HCT116 (cell line): ENCODE measurements around the gene NCKAP5. TPM values are rescaled to one million over a fixed set of nuclear protein-coding genes. Genes with fewer than 3 reads are reported as not detected.

Source experiments
- ATAC-seq: fragments of 200-7000 bp; cut with Tn5 transposase; 2 replicates; pipeline ENCODE4 v1.9.1; 2020; ENCODE audit warnings: mild to moderate bottlenecking, moderate library complexity
- BruUV-seq: library from RNA; stranded (reverse); fragments of 400-500 nt; replicated peaks from 2 replicates; lab custom pipeline; 2021; lab: Mats Ljungman, UMichigan
- CTCF ChIA-PET: fragments of 300-600 bp; sonication (Branson Sonifier 250); formaldehyde crosslinking; loops from one replicate; lab custom pipeline; 2021; ENCODE audit warnings: antibody characterized with exemption; lab: Charles Lee
- POLR2A ChIA-PET: fragments of 300-600, 350-600 bp; sonication (Branson Sonifier 250); formaldehyde crosslinking; loops from one replicate; lab custom pipeline; 2021; ENCODE audit warnings: antibody characterized with exemption; lab: Charles Lee
- RAD21 ChIA-PET, 2 experiments: fragments of 300-600 bp; sonication (Branson Sonifier 250); formaldehyde crosslinking; loops; one replicate each; lab custom pipeline; 2023; ENCODE audit warnings: low total read pairs in 2 of 2; ENCODE audit not compliant: uncharacterized antibody in 2 of 2, unreplicated experiment in 2 of 2, low non-redundant PET in 1 of 2; lab: Charles Lee
- DNase-seq: peaks from one replicate; pipeline ENCODE4 v3.0.0-alpha.2; 2010; ENCODE audit warnings: low read depth, low spot score
- H2AFZ ChIP-seq: fragments of 200-600 bp; shearing (Covaris generic), sonication (generic); 2 replicates; pipeline ENCODE4 v1.6.1; 2017; ENCODE audit warnings: low read depth, mixed run types, mixed read lengths, antibody characterized with exemption, low read length; ENCODE audit not compliant: poor library complexity, severe bottlenecking
- H3K27ac ChIP-seq: 2 replicates; pipeline ENCODE4 v1.5.1; 2012; ENCODE audit warnings: low read depth, low read length
- H3K27me3 ChIP-seq: fragments of 200-600 bp; sonication (generic); 2 replicates; pipeline ENCODE4 v1.6.1; 2016; ENCODE audit warnings: mixed run types, low read length, mixed read lengths; ENCODE audit not compliant: insufficient read depth
- H3K36me3 ChIP-seq, 2 experiments: fragments of 200-500 bp in 1 of 2; fragments of 200-600 bp in 1 of 2; sonication (Bioruptor generic) in 1 of 2; sonication (generic) in 1 of 2; 2 replicates each; pipeline versions ENCODE4 v1.5.1 to v1.6.1; 2014 to 2016; ENCODE audit warnings: low read length in 2 of 2, inconsistent platforms in 1 of 2, mixed read lengths in 1 of 2, mixed run types in 1 of 2; ENCODE audit not compliant: insufficient read depth in 2 of 2, control insufficient read depth in 1 of 2
- H3K4me1 ChIP-seq, 2 experiments: fragments of 200-600 bp in 1 of 2; sonication (generic) in 1 of 2; 2 replicates each; pipeline versions ENCODE4 v1.5.1 to v1.6.1; 2012 to 2017; ENCODE audit warnings: low read length in 2 of 2, inconsistent platforms in 1 of 2, mild to moderate bottlenecking in 1 of 2, mixed read lengths in 1 of 2, mixed run types in 1 of 2, moderate library complexity in 1 of 2; ENCODE audit not compliant: insufficient read depth in 2 of 2, control insufficient read depth in 1 of 2
- H3K4me2 ChIP-seq: fragments of 200-600 bp; sonication (generic); 2 replicates; pipeline ENCODE4 v1.6.1; 2017; ENCODE audit warnings: mixed run types, low read length, mixed read lengths
- H3K4me3 ChIP-seq, 2 experiments: fragments of 200-600 bp in 1 of 2; sonication (generic) in 1 of 2; replicated peaks in 1 of 2; 2 replicates each; pipeline ENCODE4 v1.5.1; 2011 to 2016; ENCODE audit warnings: low read length in 2 of 2, control low read depth in 1 of 2, low read depth in 1 of 2, mild to moderate bottlenecking in 1 of 2, mixed read lengths in 1 of 2, mixed run types in 1 of 2
- H3K79me2 ChIP-seq: fragments of 200-600 bp; sonication (generic); 2 replicates; pipeline ENCODE4 v1.6.1; 2017; ENCODE audit warnings: mild to moderate bottlenecking, mixed run types, low read length, moderate library complexity, mixed read lengths; ENCODE audit not compliant: insufficient read depth
- H3K9ac ChIP-seq: fragments of 200-600 bp; sonication (generic); 2 replicates; pipeline ENCODE4 v1.6.1; 2016; ENCODE audit warnings: low read length, mixed read lengths
- H3K9me2 ChIP-seq: fragments of 200-600 bp; sonication (generic), shearing (Covaris generic); 2 replicates; pipeline ENCODE4 v1.6.1; 2017; ENCODE audit warnings: mixed run types, mild to moderate bottlenecking, moderate library complexity; ENCODE audit not compliant: insufficient read depth
- H3K9me3 ChIP-seq, 2 experiments: fragments of 200-500 bp in 1 of 2; fragments of 200-600 bp in 1 of 2; sonication (Bioruptor generic) in 1 of 2; sonication (generic) in 1 of 2; 2 replicates each; pipeline ENCODE4 v1.6.1; 2014 to 2017; ENCODE audit warnings: low read length in 2 of 2, mixed read lengths in 2 of 2, inconsistent platforms in 1 of 2, low read depth in 1 of 2, mild to moderate bottlenecking in 1 of 2, mixed run types in 1 of 2, moderate library complexity in 1 of 2; ENCODE audit not compliant: control insufficient read depth in 1 of 2, insufficient read depth in 1 of 2
- H4K20me1 ChIP-seq: fragments of 200-600 bp; sonication (generic), shearing (Covaris generic); 2 replicates; pipeline ENCODE4 v1.6.1; 2017; ENCODE audit warnings: mixed run types, mild to moderate bottlenecking, moderate library complexity; ENCODE audit not compliant: insufficient read depth
- CBX3 ChIP-seq: IDR thresholded peaks from 2 replicates; pipeline ENCODE4 v1.6.1; 2012; ENCODE audit warnings: low read depth
- CEBPB ChIP-seq: IDR thresholded peaks from 2 replicates; pipeline ENCODE4 v1.6.1; 2012; ENCODE audit warnings: low read depth
- EGR1 ChIP-seq: IDR thresholded peaks from 2 replicates; pipeline ENCODE4 v1.6.1; 2012; ENCODE audit warnings: low read depth
- ELF1 ChIP-seq: IDR thresholded peaks from 2 replicates; pipeline ENCODE4 v1.6.1; 2012; ENCODE audit warnings: low read depth, borderline replicate concordance
- EZH2 ChIP-seq: fragments of 200-600 bp; sonication (generic); IDR thresholded peaks from 2 replicates; pipeline ENCODE4 v1.6.1; 2017; ENCODE audit warnings: antibody characterized with exemption, mixed run types
- FOSL1 ChIP-seq: IDR thresholded peaks from 2 replicates; pipeline ENCODE4 v1.6.1; 2012; ENCODE audit warnings: low read depth
- JUND ChIP-seq: IDR thresholded peaks from 2 replicates; pipeline ENCODE4 v1.6.1; 2012
- MAX ChIP-seq: IDR thresholded peaks from 2 replicates; pipeline ENCODE4 v1.6.1; 2012
- POLR2A ChIP-seq: IDR thresholded peaks from 2 replicates; pipeline ENCODE4 v1.7.0; 2011; ENCODE audit warnings: borderline replicate concordance; ENCODE audit not compliant: insufficient read depth, insufficient read length; ENCODE audit errors: extremely low read depth
- POLR2AphosphoS5 ChIP-seq: IDR thresholded peaks from 2 replicates; pipeline ENCODE4 v1.6.1; 2011; ENCODE audit warnings: mild to moderate bottlenecking, low read depth, low read length, moderate library complexity
- RAD21 ChIP-seq: IDR thresholded peaks from 2 replicates; pipeline ENCODE4 v1.6.1; 2012; ENCODE audit warnings: low read depth, mild to moderate bottlenecking
- REST ChIP-seq: IDR thresholded peaks from 2 replicates; pipeline ENCODE4 v1.6.1; 2012; ENCODE audit warnings: low read depth
- SP1 ChIP-seq: IDR thresholded peaks from 2 replicates; pipeline ENCODE4 v1.6.1; 2012; ENCODE audit warnings: low read depth
- SRF ChIP-seq: IDR thresholded peaks from 2 replicates; pipeline ENCODE4 v1.6.1; 2012; ENCODE audit warnings: low read depth
- TCF7L2 ChIP-seq: IDR thresholded peaks from 2 replicates; pipeline ENCODE4 v1.7.0; 2011; ENCODE audit warnings: borderline replicate concordance, inconsistent platforms; ENCODE audit not compliant: insufficient read depth, insufficient read length; ENCODE audit errors: extremely low read depth
- YY1 ChIP-seq: IDR thresholded peaks from 2 replicates; pipeline ENCODE4 v1.6.1; 2011; ENCODE audit warnings: low read length, low read depth, moderate library complexity, mild to moderate bottlenecking; ENCODE audit not compliant: insufficient replicate concordance; ENCODE audit errors: extremely low read depth
- ZFX ChIP-seq: fragments of 450-650 bp; IDR thresholded peaks from 2 replicates; pipeline ENCODE4 v1.6.1; 2017
- ZNF274 ChIP-seq: fragments of 200-500 bp; sonication (Bioruptor generic); IDR thresholded peaks from 2 replicates; pipeline ENCODE4 v1.6.1; 2014; ENCODE audit warnings: mild to moderate bottlenecking, low read depth, low read length, inconsistent platforms
- intact Hi-C: fragments of 100-400 bp; cut with micrococcal nuclease; formaldehyde crosslinking; loops from 2 replicates; pipeline ENCODE4 v1.10.0; 2022
- total RNA-seq: library from RNA; stranded (reverse); gene quantifications from one replicate; pipeline ENCODE4 v1.2.1, GENCODE V29; 2021; ENCODE audit not compliant: unreplicated experiment
- TF ChIP-seq, protein P1 (sequence below): IDR thresholded peaks from 2 replicates; pipeline ENCODE4 v1.6.1; 2012
- TF ChIP-seq, protein P2 (sequence below): IDR thresholded peaks from 2 replicates; pipeline ENCODE4 v1.6.1; 2011; ENCODE audit warnings: mild to moderate bottlenecking, low read length, moderate library complexity; ENCODE audit not compliant: insufficient replicate concordance; ENCODE audit errors: extremely low read depth

The NCKAP5 gene
- total RNA-seq, 1 experiment from 2014 or later = 0.30 TPM

GRCh38 chr2:133521146-133521745, 47.0 kb downstream of the NCKAP5 start:
- ATAC-seq = no peak
- POLR2A ChIA-PET = no interaction called here

More at GRCh38 chr2:133521146-133521745, 47.0 kb downstream of the NCKAP5 start:
- no peaks in the 10 kb centered on the region for H3K27me3 ChIP-seq
- no peaks in the 10 kb centered on the region for H4K20me1 ChIP-seq
- no peak overlapping the region for H3K4me2 ChIP-seq
- no peaks in the 10 kb centered on the region for H3K79me2 ChIP-seq
- H3K4me1 ChIP-seq = no peaks in the 10 kb centered on the region
- no peak overlapping the region for H3K27ac ChIP-seq
- H3K9me2 ChIP-seq = no peaks in the 10 kb centered on the region
- no peak overlapping the region for H3K9ac ChIP-seq
- no peak for DNase-seq
- H3K36me3 ChIP-seq = no peaks in the 10 kb centered on the region
- RAD21 ChIA-PET = no interaction called here
- H3K4me3 ChIP-seq = no peak overlapping the region
- no TSS peak for BruUV-seq
- TF ChIP-seq YY1 (no peak), EZH2 (no peak), JUND (no peak), FOSL1 (no peak), ELF1 (no peak), EGR1 (no peak), TCF7L2 (no peak), POLR2AphosphoS5 (no peak), ZNF274 (no peak), POLR2A (no peak), MAX (no peak), CEBPB (no peak), SRF (no peak), CBX3 (no peak), REST (no peak), SP1 (no peak), RAD21 (no peak), ZFX (no peak)
- TF ChIP-seq, protein P1, sequence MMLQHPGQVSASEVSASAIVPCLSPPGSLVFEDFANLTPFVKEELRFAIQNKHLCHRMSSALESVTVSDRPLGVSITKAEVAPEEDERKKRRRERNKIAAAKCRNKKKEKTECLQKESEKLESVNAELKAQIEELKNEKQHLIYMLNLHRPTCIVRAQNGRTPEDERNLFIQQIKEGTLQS = no peak
- TF ChIP-seq, protein P2, sequence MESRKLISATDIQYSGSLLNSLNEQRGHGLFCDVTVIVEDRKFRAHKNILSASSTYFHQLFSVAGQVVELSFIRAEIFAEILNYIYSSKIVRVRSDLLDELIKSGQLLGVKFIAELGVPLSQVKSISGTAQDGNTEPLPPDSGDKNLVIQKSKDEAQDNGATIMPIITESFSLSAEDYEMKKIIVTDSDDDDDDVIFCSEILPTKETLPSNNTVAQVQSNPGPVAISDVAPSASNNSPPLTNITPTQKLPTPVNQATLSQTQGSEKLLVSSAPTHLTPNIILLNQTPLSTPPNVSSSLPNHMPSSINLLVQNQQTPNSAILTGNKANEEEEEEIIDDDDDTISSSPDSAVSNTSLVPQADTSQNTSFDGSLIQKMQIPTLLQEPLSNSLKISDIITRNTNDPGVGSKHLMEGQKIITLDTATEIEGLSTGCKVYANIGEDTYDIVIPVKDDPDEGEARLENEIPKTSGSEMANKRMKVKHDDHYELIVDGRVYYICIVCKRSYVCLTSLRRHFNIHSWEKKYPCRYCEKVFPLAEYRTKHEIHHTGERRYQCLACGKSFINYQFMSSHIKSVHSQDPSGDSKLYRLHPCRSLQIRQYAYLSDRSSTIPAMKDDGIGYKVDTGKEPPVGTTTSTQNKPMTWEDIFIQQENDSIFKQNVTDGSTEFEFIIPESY = no peak
- no peak overlapping the region for H2AFZ ChIP-seq
- CTCF ChIA-PET = interaction anchor here (2.1 to 2.3 kb wide), 2 partner anchors 40 to 323 kb away, joined by 17 to 29 read pairs; no protein-coding TSS in a partner anchor
- intact Hi-C loops = no loop called here
- H3K9me3 ChIP-seq = no peaks in the 10 kb centered on the region
